Measurements from ENCODE around the gene CCDC33.

CCDC33 gene

DNA sequence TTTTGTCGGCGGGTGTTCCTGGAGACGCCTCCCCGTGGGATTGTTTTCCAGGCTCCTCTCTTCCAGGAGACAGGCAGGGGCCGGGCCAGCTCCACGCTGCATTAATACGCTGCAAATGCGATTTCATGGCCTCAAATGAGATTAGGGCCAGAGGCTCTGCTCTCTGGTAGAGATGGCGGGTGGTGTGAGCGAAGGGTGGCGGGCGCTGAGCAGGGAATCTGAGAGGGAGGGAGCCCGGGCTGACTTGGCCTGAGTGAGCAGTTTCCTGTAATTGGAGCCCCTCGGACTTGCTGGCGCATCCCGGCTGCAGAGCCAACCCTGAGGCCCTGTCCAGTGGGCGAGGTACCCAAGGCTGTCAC lies 7.4 kb upstream of the CCDC33 start:
- no peak for DNase-seq (ENCODE audit: low read depth in 1 of 2, low spot score in 1 of 2)

DNA sequence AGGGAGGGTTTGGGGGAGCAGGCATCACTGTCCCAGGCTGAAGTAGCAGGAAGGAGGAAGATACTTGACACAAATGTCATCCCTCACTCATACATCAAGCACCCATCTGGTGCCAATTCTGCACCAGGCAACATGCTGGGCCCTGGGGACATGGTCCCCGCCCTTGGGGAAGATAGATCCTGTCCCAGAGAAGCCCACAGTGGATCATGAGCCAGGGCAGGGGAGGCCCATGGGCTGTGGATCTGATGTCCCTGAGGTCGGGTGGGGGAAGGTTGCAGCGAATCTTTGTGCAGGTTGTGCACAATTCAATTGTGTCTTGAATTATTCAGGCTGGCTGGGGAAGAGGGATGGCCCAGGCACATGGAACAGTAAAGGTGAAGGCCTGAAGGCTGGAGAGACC lies 6.4 kb upstream of the CCDC33 start:
- no peak for DNase-seq (ENCODE audit: low read depth in 1 of 2, low spot score in 1 of 2)

- no peak for DNase-seq (ENCODE audit: low read depth in 1 of 2, low spot score in 1 of 2)
Measured at GRCh38 chr15:74231475-74231874, 4.7 kb upstream of the CCDC33 start.

DNA sequence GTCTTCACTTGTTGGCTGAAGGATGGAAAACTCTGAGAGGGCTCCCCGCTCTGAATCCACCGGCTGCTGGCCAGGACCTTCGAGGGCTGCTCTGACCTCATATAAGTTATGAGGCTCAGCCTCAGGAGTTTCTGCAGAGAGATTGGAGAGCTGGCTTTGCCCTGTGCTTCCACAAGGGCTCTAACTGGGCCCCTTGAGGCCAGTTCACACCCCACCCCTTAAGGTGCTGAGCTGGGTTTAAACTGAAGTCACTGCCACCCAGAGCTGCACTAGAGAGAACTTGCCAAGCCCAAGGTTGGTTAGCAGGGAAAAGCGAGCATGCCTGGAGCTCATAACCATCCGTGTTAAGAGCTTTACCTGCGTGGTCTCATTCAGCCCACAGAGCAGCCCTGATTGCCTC lies 2.8 kb upstream of the CCDC33 start:
- DNase-seq (ENCODE audit: low read depth in 1 of 2, low spot score in 1 of 2): no peak

DNA sequence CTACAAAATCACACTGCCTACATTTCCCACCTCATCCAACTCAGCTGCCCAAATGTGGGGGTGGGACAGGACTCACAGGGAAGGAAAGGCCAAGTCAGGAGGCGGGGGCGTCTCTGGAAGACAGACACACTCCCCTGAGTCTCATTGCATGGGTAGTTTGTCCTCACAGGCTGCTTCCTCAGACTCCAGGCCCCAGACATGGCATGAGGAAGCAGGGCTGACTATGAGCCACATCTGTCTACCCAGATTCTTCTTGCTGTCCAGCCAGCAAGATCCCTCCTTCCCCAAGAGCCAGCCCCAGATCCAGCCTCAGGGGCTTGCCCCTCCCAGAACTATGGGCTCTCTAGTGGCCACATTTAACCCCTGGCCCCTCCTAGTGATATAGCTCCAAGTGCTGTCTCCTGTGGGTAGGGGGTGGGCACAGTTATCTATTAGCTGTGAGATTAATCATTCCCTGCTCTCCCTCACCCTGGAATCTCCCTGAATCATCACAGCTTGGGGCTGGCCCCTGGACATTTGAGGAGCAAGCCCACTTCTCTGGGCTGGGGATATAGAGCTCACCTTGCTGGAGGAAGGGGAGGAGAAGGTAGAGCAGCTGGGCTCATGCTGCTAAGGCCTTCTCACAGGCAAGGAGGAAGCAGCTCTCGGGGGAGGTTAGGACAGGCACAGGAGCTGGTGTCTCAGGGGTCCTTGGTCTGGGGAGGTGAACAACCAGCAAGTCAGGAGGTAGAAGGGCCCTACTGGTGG lies 2.1 kb upstream of the CCDC33 start:
- DNase-seq (ENCODE audit: low read depth in 1 of 2, low spot score in 1 of 2): no peak

GRCh38 chr15:74234598-74234875 lies 1.6 kb upstream of the CCDC33 start:
- DNase-seq (ENCODE audit: low read depth in 1 of 2, low spot score in 1 of 2): no peak

GRCh38 chr15:74239051-74239705 lies 3.1 kb downstream of the CCDC33 start:
- no peak for DNase-seq (ENCODE audit: low read depth in 1 of 2, low spot score in 1 of 2)

GRCh38 chr15:74240002-74240568 lies 4.0 kb downstream of the CCDC33 start:
- DNase-seq (ENCODE audit: low read depth in 1 of 2, low spot score in 1 of 2): no peak

DNA sequence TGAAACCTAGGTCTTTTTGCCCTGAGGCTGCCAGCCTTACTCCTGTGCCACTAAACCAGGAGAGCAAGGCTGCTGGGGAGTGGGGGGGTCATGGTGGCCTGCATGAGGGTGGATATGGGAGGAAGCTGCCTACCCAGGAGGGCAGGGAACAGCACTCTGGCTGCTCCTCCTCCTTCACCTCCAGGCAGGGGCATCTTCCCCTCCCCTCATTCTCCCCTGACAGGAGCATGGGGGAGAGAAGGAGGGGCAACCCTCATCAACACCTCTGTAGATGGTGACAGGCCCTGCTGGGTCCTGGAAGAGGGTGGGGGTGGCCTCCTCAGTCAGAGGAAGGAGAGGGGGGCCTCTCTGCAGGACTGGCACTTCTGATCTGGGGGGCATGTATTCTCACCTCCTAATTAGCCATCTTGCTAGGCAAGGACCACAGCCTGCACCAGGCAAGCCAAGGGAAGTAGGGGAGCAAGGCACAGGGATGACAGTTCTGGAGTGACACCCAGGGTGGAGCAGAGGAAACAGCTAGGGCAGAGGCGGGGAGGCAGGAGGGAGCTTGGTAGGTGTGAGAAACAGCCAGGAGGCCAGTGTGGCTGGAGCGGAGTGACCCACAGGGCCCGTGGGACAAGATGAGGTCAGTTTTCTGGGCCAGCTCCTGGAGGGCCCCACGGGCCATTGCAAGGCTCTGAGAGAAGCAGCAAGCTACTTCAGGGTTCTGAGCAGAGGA lies 4.9 kb downstream of the CCDC33 start:
- no peak for DNase-seq (ENCODE audit: low read depth in 1 of 2, low spot score in 1 of 2)

DNA sequence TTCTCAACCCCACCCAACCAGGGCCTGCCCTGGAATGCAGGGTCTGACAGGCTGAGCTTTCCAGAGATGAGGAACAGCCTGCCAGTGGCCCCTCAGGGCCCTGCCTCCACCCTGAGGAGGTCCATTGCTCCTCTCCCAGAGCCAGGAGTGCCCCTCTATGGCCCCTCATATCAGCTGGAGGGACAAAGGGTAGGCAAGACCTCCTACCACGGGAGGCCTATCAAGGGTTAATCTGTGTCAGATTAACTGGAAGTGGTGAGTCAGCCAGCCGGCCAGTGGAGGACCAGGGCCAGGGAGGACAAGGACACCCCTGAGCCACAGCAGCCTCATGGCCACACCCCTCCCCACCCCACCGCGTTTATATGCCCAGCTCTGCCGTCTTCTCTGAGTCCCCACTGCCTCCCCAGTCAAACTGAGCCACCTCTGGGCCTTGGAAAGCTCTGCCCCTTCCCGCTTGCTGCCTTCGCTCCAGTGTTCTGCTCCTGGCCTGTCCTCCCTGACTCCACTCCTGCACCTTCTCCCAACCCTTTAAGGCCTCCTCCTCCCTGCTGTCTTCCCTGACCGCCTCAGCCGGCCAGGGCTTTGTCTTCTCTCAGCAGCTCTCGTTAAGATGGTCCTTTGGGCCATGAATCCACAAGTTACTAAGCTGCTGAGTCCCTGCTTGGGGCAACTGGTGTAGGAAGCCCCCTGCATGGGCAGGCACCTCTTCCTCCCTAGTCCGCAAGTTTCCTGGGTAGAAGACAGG lies 6.5 kb downstream of the CCDC33 start:
- no peak for DNase-seq (ENCODE audit: low read depth in 1 of 2, low spot score in 1 of 2)

- DNase-seq (ENCODE audit: low read depth in 1 of 2, low spot score in 1 of 2): no peak
Measured at GRCh38 chr15:74243431-74243830, 7.3 kb downstream of the CCDC33 start.

DNA sequence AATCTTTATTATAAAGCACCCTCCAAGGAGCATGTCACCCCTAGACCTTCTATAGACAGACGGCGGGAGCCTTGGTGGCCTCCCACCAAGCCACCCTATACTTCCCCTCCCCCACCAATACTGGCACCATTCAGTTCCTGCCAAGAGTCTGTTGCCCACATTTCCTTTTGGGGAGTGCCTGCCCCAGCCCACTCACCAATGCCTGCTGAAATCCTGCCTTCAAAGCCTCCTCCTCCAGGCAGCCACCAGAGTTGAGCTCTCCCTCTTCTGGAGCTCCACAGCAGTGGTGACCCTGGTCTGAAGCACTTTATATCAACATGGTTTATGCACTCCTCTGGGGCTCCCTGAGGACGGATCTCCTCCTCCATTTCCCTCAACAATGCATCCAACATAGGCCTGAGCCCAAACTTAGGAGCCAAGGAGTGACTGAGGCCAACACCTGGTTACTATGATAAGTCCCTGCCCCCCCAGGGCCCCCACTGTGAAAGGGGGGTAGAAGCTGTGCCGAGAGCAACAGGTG lies 8.8 kb downstream of the CCDC33 start:
- DNase-seq (ENCODE audit: low read depth in 1 of 2, low spot score in 1 of 2): no peak

GRCh38 chr15:74245342-74245931 lies 9.3 kb downstream of the CCDC33 start:
- no peak for DNase-seq (ENCODE audit: low read depth in 1 of 2, low spot score in 1 of 2)

- no peak for DNase-seq (ENCODE audit: low read depth in 1 of 2, low spot score in 1 of 2)
Measured at GRCh38 chr15:74250266-74250665, 14.1 kb downstream of the CCDC33 start.

GRCh38 chr15:74251131-74251811 lies 15.1 kb downstream of the CCDC33 start:
- no peak for DNase-seq (ENCODE audit: low read depth in 1 of 2, low spot score in 1 of 2)

DNA sequence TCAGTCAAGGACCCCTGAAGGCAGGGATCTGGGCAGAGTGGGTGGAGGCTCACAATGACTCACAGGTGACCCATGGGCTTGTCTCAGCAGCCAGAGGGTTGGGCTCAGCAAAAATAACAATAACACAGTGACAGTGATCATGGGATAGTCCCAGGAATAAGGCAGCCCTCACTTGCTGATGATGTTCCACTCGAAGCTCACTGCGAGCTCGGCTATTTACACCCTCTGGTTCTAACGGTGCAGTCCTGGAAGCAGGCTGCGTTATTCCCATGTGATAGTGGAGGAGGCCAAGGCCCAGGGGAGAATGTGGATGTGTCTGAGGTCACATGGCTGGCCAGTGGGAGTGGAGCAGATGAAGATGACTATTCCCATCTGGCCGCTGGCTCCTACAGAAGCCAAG lies 16.2 kb downstream of the CCDC33 start:
- DNase-seq (ENCODE audit: low read depth in 1 of 2, low spot score in 1 of 2): no peak

DNA sequence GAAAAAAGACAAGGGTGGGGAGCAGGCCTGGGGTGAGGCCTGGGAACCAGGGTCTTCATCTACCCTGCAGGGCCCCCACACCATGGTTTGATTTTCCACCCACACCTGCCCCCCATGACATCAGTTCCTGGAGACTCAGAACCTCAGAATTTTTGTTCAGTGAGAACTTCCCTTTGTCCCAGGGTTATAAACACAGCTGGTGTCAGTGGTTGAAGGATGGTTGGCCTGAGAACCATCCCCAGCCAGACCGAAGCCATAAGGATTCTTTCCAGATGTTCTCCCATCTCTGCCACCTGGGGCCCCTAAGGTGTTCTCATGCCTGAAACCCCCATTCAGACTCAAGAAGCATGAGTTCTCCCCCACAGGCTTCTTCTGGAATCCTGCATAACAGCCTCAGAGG lies 16.6 kb downstream of the CCDC33 start:
- DNase-seq (ENCODE audit: low read depth in 1 of 2, low spot score in 1 of 2): no peak

DNA sequence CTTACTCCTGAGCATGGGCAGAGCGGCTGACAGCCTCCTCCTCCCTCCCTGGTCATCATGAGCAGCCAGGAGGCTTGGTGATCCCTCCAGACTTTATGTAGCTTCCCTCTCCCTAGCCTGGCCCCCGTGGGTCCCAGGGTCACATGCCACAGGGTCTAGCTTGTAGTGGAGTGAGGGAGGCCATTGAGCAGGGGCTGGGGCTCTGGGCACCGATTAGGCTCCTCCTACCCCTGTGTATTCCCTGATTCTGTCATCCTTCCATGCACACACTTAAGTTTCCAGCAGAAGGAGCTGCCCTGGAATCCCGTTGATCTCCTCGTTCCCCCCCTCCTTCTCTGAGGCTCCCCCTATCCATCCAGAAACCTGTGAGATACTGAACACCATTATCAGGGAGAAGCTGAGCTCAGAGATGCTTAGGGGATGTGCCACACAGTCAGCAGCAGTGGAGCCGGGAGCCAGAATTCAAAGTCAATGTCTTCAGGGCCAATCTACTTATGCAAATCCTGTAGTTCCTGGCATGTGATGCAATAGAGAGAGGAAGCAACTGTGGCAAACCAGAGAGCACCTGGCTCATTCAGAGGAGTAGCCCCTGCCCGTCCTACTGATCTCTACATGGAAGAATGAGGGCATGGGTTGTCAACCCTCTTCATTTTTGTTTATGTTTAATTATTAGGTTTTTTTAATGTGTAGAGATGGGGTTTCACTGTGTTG lies 17.2 kb downstream of the CCDC33 start:
- no peak for DNase-seq (ENCODE audit: low read depth in 1 of 2, low spot score in 1 of 2)

- DNase-seq (ENCODE audit: low read depth in 1 of 2, low spot score in 1 of 2): no peak
Measured at GRCh38 chr15:74257105-74257504, 21.0 kb downstream of the CCDC33 start.

DNA sequence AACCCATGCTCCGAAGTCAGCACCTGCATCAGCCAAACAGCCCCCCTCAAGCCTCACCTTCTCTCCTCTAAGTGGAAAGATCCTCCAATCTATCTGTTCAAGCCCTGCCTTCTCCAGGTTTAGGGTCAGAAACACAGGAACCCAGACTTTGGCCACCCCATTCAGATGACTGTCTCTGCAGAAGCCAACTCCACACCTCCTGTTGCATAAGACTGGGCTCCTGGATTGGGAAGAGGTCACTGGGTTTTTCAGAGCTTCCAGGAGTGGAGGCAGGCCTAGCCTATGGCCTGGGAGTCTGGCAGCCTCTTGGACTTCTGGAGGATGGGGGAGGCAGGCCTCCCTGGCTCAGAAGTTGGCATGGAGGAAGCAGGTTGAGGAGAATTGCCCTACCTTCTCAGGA lies 21.5 kb downstream of the CCDC33 start:
- no peak for DNase-seq (ENCODE audit: low read depth in 1 of 2, low spot score in 1 of 2)
